Activated T-cell treated with anti-CD3 and anti-CD28 coated beads for 48 hours (primary cell): ENCODE measurements around the gene ELOF1.
"Not testable (repeated sequence)": the region's sequence is repeated elsewhere in the genome, so short reads cannot be mapped to it uniquely, and the experiment has no call there.

Experiments used
- DNase-seq: peaks from one replicate; pipeline ENCODE4 v3.0.0-alpha.2; 2020; ENCODE audit warnings: low read depth

The ELOF1 gene

GRCh38 chr19:11558881-11559828 lies at the start of gene ELOF1:
ELOF1 (minus strand) TSS chr19:11559230; CDS start chr19:11554347, 4,883 bp downstream.
- DNase-seq, result peak; percentile 96

DNA sequence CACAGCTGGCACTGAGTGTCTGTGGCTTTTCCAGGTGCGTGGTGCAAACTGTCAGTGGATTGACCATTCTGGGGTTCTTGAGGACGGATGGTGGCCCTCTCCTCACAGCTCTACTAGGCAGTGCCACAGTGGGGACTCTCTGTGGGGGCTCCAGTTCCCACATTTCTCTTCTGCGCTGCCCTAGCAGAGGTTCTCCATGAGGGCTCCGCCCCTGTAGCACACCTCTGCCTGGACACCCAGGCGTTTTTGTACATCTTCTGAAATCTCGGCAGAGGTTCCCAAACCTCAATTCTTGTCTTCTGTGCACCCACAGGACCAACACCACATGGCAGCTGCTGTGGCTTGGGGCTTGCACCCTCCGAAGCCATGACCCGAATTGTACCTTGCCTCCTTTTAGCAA lies 47.5 kb upstream of the ELOF1 start:
- DNase-seq, result no peak

DNA sequence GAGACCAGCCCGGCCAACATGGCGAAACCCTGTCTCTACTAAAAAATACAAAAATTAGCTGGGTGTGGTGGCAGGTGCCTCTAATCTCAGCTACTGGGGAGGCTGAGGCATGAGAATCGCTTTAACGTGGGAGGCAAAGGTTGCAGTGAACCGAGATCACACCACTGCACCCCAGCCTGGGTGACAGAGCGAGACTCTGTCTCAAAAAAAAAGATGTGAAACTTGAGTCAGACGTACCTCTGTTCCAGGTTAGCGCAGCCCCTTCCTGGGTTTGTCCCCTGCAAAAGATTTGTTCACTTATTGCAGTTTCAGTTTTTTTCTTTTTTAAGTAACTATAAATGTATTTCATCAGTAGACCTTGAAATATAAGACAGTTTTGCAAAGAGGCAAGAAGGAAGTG lies 40.7 kb upstream of the ELOF1 start:
- not testable (repeated sequence) for DNase-seq

DNA sequence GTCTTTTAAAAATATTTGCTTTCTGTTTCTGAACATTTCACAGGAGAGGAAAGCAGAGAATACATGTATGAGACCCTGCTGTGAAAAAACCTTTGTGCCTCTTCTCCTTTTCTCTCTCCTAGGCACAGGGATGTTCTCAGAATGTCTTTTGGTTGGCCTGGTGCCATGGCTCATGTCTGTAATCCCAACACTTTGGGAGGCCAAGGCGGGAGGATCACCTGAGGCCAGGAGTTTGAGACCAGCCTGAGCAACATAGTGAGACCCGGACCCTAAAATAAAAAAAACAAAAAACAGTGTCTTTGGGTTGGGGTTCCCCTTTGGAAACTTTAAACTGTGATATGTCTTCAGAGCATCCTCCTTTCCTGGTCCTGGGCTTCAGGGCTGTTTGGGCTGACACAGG lies 39.7 kb upstream of the ELOF1 start:
- no peak for DNase-seq

DNA sequence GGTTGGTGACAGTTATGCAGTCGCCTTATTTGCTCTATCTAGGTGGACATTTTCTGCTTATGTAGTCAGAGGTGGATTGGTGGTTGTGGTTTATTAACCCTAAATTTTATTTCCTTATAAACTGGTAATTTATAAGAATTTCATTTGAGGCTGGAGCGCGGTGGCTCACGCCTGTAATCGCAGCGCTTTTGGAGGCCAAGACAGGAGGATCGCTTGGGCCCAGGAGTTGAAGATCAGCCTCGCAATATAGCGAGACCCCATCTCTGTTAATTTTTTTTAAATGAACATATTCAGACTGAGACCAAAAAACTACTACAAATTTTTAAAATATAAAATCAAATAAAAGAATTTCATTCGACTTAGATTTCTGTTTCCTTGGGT lies 39.1 kb upstream of the ELOF1 start:
- no peak for DNase-seq

DNA sequence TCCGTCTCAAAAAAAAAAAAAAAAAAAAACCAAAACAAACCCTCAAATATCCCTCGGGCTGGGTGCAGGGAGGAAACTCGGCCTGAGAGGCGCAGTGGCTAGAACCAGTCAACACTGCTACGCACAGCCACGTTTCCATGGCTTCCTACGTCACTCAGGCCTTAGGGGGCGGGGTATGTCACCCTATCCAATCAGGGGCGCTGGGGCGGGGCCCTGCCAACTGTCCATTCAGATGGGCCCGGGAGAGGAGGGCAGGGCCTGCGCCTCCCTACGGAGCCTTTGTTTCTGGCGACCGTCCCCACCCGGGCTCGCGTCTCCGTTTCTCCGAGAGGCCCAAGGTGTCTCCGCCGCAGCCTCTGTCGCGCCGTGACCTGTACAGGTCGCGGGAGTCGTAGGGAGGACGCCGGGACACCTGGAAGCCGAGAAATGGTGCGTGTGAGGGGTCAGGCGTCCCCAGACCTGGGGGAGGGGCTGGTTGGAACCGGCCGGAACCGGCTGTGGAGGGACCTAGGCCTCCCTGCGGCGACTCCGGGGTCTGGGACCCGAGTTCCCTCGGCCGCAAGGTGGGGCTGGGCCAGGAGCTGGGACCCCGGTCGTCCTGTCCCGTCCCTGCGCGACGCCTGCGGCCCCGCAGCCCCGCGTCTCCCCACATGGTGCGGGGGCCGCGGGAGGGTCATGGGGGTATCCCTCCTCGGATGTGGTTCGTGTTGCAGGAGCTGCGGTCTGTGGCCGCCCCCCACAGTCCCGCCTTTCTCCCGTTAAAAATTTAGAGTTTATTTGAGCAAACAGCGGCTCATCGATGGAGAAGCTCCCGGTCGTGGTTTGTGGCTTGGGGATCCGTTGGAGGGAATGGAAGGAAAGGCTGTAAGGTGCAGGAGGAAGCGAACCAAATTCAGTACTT lies 38.4 kb upstream of the ELOF1 start, which contains the start of gene ZNF627:
Gene ZNF627 (plus strand): TSS at position 282 of the 901 bp plus-strand sequence. CDS start 145 bp downstream, at position 427.
- peak; percentile 97 for DNase-seq

DNA sequence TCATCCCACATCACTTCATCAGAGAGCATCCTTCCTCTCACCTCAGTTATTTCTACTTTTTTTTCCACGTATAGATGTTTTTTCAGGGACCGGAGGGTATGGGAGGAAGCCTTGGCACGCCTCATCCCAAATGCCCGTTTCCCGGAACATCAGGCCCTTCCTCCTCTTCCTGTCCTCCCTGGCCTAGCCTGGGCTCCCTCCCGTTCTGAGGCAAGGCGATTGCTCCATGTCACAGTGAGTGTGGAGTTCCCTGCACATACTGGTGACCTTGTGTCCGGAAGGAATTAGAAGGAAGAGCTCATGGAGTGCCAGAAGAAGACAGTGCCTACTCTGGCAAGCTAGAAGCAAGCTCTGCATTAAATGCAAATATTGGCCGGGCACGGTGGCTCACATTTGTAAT lies 37.1 kb upstream of the ELOF1 start:
- DNase-seq, result no peak

GRCh38 chr19:11594084-11594483 lies 35.1 kb upstream of the ELOF1 start:
- DNase-seq, result no peak

DNA sequence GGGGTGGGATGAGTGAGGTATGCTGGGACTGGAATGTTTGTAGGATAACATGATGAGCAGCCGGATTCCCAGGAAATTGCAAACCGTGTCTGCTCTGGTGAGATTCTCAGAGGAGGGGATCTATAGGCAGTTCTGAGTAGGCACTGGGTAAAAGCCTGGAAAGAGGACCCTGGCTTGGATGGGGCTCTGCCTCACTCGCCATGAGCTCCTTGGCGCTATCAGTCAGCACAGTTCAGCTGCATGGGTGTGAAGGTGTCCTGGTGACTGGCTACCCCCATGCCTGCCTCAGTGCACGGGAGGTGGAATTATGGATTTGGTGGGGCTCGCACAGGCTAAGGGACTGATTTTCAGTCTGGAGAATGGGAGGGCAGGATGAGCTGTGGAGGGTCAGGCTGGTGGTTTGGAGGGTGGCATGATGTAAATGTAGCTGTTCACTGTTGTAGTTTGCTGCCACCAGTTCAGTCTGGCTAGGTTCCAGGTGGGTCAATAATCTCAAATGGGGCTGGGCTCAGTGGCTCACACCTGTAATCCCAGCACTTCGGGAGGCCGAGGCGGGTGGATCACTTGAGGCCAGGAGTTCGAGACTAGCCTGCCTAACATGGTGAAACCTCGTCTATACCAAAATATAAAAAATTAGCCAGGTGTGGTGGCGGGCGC lies 29.1 kb upstream of the ELOF1 start:
- DNase-seq, result no peak

- peak; percentile 75 for DNase-seq
Measured at GRCh38 chr19:11587302-11587974, 28.4 kb upstream of the ELOF1 start.

- no peak for DNase-seq
Measured at GRCh38 chr19:11586331-11586730, 27.3 kb upstream of the ELOF1 start.

DNA sequence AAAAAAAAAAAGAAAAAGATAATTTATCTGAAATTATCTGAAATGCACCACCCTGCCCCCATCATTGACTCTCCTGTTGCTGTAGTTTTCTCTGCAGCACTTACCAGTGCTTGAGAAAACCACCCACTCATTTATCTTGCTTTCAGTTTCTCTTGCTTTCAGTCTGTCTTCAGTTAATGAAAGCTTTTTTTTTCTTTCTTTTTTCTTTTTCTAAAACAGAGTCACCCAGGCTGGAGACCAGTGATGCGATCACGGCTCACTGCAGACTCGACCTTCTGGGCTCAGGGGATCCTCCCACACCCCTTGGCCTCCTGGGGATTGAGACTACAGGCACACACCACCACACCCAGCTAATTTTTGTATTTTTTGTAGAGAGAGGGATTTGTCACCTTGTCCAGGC lies 22.7 kb upstream of the ELOF1 start:
- DNase-seq, result peak; percentile 47

GRCh38 chr19:11580116-11580515 lies 21.1 kb upstream of the ELOF1 start:
- DNase-seq, result no peak

DNA sequence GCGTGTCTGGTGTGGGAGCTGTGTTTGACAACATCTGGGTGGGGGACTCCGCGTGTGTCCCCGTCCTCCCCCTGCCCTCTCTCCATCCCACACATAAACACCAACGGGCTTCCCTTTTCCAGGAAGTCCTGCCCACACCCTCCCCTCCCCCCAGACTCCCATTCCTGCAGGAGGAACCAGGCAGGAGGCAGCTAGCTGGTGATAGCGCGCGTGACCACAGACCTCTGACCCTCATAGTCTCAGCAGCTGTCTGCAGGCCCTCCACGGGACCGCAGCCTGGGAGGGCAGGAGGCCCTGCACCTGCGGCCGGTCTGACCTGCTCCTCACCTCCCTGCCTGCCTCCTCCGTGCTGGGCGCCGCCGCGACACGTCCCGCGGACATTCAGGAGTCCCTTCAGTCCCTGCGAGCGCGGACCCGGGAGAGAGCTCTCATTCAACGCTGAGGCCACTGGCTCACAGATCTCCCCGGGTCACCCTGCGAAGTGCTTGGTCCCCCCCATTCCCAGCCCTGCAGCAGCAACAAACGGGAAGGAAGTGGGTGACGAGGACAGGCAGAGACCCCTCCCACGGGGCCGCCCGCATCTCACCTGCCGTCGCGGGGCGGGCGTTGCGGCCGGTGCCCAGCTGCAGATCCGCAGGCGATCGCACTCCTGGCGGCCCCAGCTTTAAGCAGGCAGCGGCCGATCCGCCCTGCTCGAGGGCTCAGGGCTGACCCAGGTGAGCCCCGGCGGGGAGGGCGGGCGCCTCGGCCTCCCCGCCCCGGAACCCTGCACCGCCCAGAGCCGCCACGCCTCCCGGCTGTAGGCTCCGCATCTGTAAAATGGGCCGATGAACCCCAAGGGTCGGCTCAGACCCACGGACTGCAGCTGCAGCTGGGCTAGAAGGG lies 19.5 kb upstream of the ELOF1 start:
- DNase-seq, result no peak

DNA sequence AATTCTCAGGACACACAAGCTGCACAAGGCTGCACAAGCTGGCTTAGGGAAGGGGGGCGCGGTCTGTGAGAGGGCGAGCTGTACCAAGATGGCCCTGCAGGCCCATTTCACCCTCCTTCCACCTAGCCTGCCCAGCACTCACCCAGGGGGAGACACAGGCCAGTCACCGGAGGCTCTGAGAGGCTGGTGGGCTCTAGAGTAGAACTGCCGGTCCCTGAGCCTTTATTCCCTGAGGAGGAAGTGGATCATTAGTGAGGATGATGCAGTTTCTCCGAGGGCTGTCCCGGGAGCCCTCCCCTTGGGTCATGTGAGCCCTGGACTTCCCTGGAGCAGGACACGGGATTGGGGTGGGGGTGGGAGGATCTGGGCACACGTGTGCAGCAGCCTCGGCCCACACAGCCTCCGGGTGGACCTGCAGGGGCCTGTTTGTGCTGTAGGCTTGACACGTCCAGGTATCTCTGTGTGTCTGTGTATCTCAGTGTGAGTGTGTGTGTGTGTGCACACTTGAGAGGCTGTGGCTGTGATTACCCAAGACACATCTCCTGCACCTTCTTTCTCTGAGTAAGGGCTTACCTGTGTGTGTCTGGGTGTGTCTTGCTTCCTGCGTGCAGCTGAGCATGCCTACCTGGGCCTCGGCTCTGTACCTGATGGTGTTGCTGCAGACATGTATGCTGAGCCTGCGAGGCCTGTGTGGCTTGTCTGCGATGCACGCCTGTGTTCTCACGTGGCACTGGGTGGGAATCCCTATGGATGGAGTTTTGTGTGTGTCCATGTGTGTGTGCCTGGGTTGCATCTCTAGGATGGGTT lies 18.6 kb upstream of the ELOF1 start, which contains the start of gene ACP5:
Gene ACP5 (minus strand): TSS at position 195 of the 807 bp plus-strand sequence. CDS start 328 bp downstream, outside the sequence.
- no peak for DNase-seq

GRCh38 chr19:11576227-11576626 lies 17.2 kb upstream of the ELOF1 start:
- no peak for DNase-seq

DNA sequence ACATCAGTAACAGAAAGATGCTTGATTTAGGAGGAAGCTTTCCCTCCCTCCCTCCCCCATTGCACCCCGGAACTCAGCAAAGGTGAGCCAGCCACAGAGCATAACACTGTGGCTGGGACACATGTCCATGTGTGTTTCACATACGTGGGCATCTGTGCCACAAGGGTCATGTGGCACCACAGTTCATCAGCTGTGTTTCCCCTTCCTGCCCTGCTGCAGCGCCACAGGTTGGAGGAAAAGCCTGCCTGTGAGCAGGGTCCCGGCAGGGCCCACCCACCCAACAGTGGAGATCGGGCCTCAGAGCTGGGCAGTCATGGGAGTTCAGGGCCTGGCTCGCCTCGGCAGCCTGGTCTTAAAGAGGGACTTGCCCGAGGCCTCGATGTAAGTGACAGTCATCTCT lies 15.7 kb upstream of the ELOF1 start:
- DNase-seq, result no peak

DNA sequence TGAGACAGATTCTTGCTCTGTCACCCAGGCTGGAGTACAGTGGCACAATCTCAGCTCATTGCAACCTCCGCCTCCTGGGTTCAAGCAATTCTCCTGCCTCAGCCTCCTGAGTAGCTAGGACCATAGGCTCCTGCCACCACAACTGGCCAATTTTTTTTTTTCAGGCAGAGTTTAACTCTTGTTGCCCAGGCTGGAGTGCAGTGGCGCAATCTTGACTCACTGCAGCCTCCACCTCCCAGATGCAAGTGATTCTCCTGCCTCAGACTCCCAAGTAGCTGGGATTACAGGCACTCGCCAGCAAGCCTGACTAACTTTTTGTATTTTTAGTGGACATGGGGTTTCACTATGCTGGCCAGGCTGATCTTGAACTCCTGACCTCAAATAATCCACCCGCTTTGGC lies 14.7 kb upstream of the ELOF1 start:
- DNase-seq, result not testable (repeated sequence)

DNA sequence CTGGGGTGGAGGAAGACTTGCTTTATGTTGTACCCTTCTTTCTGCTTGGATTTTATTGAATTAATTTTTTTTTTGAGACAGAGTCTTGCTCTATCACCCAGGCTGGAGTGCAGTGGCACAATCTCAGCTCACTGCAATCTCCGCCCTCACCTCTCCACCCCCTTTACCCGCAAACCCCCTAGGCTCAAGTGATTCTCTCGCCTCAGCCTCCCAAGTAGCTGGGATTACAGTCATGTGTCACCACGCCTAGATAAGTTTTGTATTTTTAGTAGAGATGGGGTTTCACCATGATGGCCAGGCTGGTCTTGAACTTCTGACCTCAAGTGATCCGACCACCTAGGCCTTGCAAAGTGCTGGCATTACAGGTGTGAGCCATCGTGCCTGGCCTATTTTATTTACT lies 14.3 kb upstream of the ELOF1 start:
- DNase-seq, result not testable (repeated sequence)
